Neutrophil (primary cell): ENCODE data around the gene KRTAP11-1.

ENCODE experiments used
- H3K27ac ChIP-seq: fragments of 200-600 bp; sonication (generic); 2 replicates; pipeline ENCODE4 v1.5.1; 2016; ENCODE audit warnings: mild to moderate bottlenecking, moderate library complexity
- H3K27me3 ChIP-seq: fragments of 200-600 bp; sonication (generic); 2 replicates; pipeline ENCODE4 v1.6.0; 2016; ENCODE audit warnings: mild to moderate bottlenecking
- H3K36me3 ChIP-seq: fragments of 200-600 bp; sonication (generic); 2 replicates; pipeline ENCODE4 v1.5.1; 2017
- H3K4me1 ChIP-seq, 2 experiments: fragments of 200-600 bp in 1 of 2; sonication (generic) in 1 of 2; 1 replicate in 1 of 2; 2 replicates in 1 of 2; pipeline versions ENCODE4 v1.5.1 to v1.6.1; 2013 to 2016; ENCODE audit warnings: low read depth in 1 of 2, low read length in 1 of 2, mild to moderate bottlenecking in 1 of 2, moderate library complexity in 1 of 2; ENCODE audit not compliant: control insufficient read depth in 1 of 2, insufficient read depth in 1 of 2
- H3K4me3 ChIP-seq, 2 experiments: fragments of 200-600 bp in 1 of 2; sonication (generic) in 1 of 2; 1 replicate in 1 of 2; 2 replicates in 1 of 2; pipeline ENCODE4 v1.5.1; 2013 to 2016; ENCODE audit warnings: low read depth in 1 of 2, low read length in 1 of 2, mild to moderate bottlenecking in 1 of 2, moderate library complexity in 1 of 2
- H3K9me3 ChIP-seq: fragments of 200-600 bp; sonication (generic); 2 replicates; pipeline ENCODE4 v1.5.1; 2016
- CTCF ChIP-seq: fragments of 200-600 bp; sonication (generic); IDR thresholded peaks from 2 replicates; pipeline ENCODE4 v1.5.1; 2016; ENCODE audit warnings: antibody characterized with exemption

Gene KRTAP11-1

GRCh38 chr21:30839304-30839703, 42.1 kb downstream of the KRTAP11-1 start:
- no peak for TF ChIP-seq CTCF
- Histone ChIP-seq H3K4me3 (no peak overlapping the region), H3K27ac (no peak overlapping the region)

GRCh38 chr21:30838536-30838935, 42.8 kb downstream of the KRTAP11-1 start:
- Histone ChIP-seq H3K36me3 (no peaks in the 10 kb centered on the region), H3K27ac (no peak overlapping the region)

More at GRCh38 chr21:30839304-30839703, 42.1 kb downstream of the KRTAP11-1 start:
- no peaks in the 10 kb centered on the region for H3K4me1 ChIP-seq
- H3K9me3 ChIP-seq: no peaks in the 10 kb centered on the region
- no peaks in the 10 kb centered on the region for H3K27me3 ChIP-seq
- H3K36me3 ChIP-seq: no peaks in the 10 kb centered on the region

GRCh38 chr21:30831194-30831765, 50.1 kb downstream of the KRTAP11-1 start:
- no peak for TF ChIP-seq CTCF
- H3K4me1 ChIP-seq: no peaks in the 10 kb centered on the region
- no peak overlapping the region for H3K4me3 ChIP-seq
- no peaks in the 10 kb centered on the region for H3K9me3 ChIP-seq
- H3K27me3 ChIP-seq: no peaks in the 10 kb centered on the region
- H3K27ac ChIP-seq: no peak overlapping the region
- no peaks in the 10 kb centered on the region for H3K36me3 ChIP-seq

More at GRCh38 chr21:30838536-30838935, 42.8 kb downstream of the KRTAP11-1 start:
- H3K27me3 ChIP-seq: no peaks in the 10 kb centered on the region
- H3K4me1 ChIP-seq: no peaks in the 10 kb centered on the region
- TF ChIP-seq CTCF: no peak
- H3K9me3 ChIP-seq: no peaks in the 10 kb centered on the region
- H3K4me3 ChIP-seq: no peak overlapping the region
